ENCODE results near the gene DYTN. TPM values are rescaled to one million over a fixed set of nuclear protein-coding genes. Genes with fewer than 3 reads are reported as not detected.

DYTN gene
- total RNA-seq, 4 donors from 2014 or later = not detected

DNA sequence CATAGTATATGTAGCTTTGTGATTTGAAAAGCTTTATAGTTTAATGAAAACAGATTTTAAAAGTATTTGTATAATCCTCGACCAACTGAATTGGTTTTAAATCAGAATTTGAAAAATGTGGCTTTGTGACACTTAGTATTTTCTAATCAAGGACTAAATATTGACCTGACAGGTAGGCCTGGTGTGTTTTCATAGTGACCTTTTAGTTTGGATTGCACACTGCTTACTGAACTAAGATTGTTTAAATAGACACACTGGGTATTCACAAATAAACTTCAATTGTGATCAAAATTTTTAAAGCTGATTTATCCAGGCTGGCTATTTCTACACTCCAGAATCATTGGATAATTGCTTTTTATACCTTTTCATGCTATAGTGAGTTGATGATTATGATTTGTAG is 107.7 kb downstream of the DYTN start:
- Histone ChIP-seq H3K4me3 (no peak overlapping the region), H3K27ac (no peak overlapping the region), H3K4me1 (peaks cover 0 to 6% (median 0%) of the 10 kb centered on the region in 3 donors), H3K9me3 (no peaks in the 10 kb centered on the region), H3K27me3 (no peaks in the 10 kb centered on the region), H3K36me3 (no peaks in the 10 kb centered on the region)
- 71 to 78% methylated on average over 1 of the region's 1 CpG for WGBS, 2 donors
- DNase-seq = no peak
- TF ChIP-seq, protein P1, sequence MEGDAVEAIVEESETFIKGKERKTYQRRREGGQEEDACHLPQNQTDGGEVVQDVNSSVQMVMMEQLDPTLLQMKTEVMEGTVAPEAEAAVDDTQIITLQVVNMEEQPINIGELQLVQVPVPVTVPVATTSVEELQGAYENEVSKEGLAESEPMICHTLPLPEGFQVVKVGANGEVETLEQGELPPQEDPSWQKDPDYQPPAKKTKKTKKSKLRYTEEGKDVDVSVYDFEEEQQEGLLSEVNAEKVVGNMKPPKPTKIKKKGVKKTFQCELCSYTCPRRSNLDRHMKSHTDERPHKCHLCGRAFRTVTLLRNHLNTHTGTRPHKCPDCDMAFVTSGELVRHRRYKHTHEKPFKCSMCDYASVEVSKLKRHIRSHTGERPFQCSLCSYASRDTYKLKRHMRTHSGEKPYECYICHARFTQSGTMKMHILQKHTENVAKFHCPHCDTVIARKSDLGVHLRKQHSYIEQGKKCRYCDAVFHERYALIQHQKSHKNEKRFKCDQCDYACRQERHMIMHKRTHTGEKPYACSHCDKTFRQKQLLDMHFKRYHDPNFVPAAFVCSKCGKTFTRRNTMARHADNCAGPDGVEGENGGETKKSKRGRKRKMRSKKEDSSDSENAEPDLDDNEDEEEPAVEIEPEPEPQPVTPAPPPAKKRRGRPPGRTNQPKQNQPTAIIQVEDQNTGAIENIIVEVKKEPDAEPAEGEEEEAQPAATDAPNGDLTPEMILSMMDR (IDR thresholded peaks at IDR 0.05) = no peak
- no peak for TF ChIP-seq POLR2A (IDR thresholded peaks at IDR 0.05)
- intact Hi-C loops (cut with DNase I) = no loop called here

DNA sequence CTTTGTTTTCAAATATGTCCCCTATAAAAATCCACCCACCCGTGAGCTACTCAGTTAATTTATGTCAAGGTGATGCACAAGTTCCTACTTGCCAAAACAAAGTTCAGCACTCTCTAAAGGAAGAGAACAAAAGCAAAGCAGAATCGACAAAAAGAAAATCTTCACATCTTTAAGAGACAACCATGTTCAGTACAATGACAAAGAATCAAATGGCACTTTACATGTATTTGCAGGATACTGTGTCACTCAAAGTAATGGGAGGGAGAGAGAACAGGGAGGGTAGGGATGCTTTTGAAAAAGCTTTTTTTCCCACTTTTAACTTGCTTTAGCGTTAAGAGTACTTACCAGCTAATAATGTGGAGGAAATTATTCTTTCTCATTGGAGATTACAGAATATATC is 115.0 kb downstream of the DYTN start:
- Histone ChIP-seq H3K4me1 (no peaks in the 10 kb centered on the region), H3K27ac (no peak overlapping the region), H3K27me3 (no peaks in the 10 kb centered on the region), H3K4me3 (no peak overlapping the region), H3K36me3 (no peaks in the 10 kb centered on the region), H3K9me3 (no peaks in the 10 kb centered on the region)
- TF ChIP-seq, protein P1 (IDR thresholded peaks at IDR 0.05) = no peak
- TF ChIP-seq POLR2A (IDR thresholded peaks at IDR 0.05) = no peak
- intact Hi-C loops (cut with DNase I) = no loop called here
- DNase-seq = no peak
- WGBS, 2 donors = 36 to 39% methylated on average over 3 of the region's 3 CpGs

Small RNA genes within 50 kb of the gene (small RNA-seq; reads per million reads assigned to genes)
- 0 reads per million in 4 donors for gene RF00019

Other genes starting within 250 kb of the DYTN start
- not detected for gene FAM237A, start 75.9 kb downstream of the DYTN start, total RNA-seq
- under 1 TPM in 3 of 4 donors, not detected in 1; 0.38 to 0.85 (median 0.61) TPM for gene MDH1B, start 46.9 kb upstream of the DYTN start, total RNA-seq
- gene FASTKD2, start 47.2 kb upstream of the DYTN start, total RNA-seq = 10 to 100 TPM; 18.4 to 39.3 (median 30.2) TPM
- not detected for gene CPO, start 221.1 kb upstream of the DYTN start, total RNA-seq

Data from esophagus squamous epithelium (tissue), 5 donors.